H1 (cell line): ENCODE data around the gene OR4C6. TPM values are rescaled to one million over a fixed set of nuclear protein-coding genes. Genes with fewer than 3 reads are reported as not detected.

Experiments used
- polyA plus RNA-seq, 7 experiments: library from polyadenylated mRNA; depleted of rRNA in 3 of 7; stranded (reverse) in 5 of 7; unstranded in 2 of 7; fragments of >200 nt in 5 of 7; fragments of 200-250 nt in 2 of 7; gene quantifications; 1 replicate in 5 of 7; 2 replicates in 1 of 7; 4 replicates in 1 of 7; pipeline versions ENCODE4 v1.2.1 to v1.2.3, GENCODE V29; 2011 to 2013; ENCODE audit warnings: missing spikeins in 2 of 7, mixed read lengths in 2 of 7
- total RNA-seq: library from RNA; stranded (reverse); fragmentation: NEBNext Ultra II Directional; extraction: Animal tissue kit (Norgen Biotek cat#: 25700); gene quantifications from 2 replicates; pipeline ENCODE4 v1.2.1, GENCODE V29; 2021

Gene OR4C6
- total and polyA plus RNA-seq, 2 of the 8 experiments (the other 6 are each of a cell fraction or from before 2014, with no cell fraction given), result not detected

Other genes with a start within 250 kb of the OR4C6 start
- not detected in 2 replicates for gene OR4C15, start 107.7 kb upstream of the OR4C6 start, total RNA-seq
- not detected in 2 replicates for gene OR4C15, start 107.7 kb upstream of the OR4C6 start, polyA plus RNA-seq (2011; rRNA removed)
- not detected in 2 replicates for gene OR4C16, start 90.1 kb upstream of the OR4C6 start, total RNA-seq
- gene OR4C16, start 90.1 kb upstream of the OR4C6 start, polyA plus RNA-seq (2011; rRNA removed), result not detected in 2 replicates
- gene OR4C11, start 54.6 kb upstream of the OR4C6 start, total RNA-seq, result not detected in 2 replicates
- gene OR4C11, start 54.6 kb upstream of the OR4C6 start, polyA plus RNA-seq (2011; rRNA removed), result not detected in 2 replicates
- not detected in 2 replicates for gene OR4P4, start 27.1 kb upstream of the OR4C6 start, total RNA-seq
- gene OR4P4, start 27.1 kb upstream of the OR4C6 start, polyA plus RNA-seq (2011; rRNA removed), result not detected in 2 replicates
- gene OR4S2, start 13.9 kb upstream of the OR4C6 start, total RNA-seq, result not detected in 2 replicates
- not detected in 2 replicates for gene OR4S2, start 13.9 kb upstream of the OR4C6 start, polyA plus RNA-seq (2011; rRNA removed)
- not detected in 2 replicates for gene OR5D13, start 111.2 kb downstream of the OR4C6 start, total RNA-seq
- not detected in 2 replicates for gene OR5D13, start 111.2 kb downstream of the OR4C6 start, polyA plus RNA-seq (2011; rRNA removed)
- gene OR5D14, start 133.4 kb downstream of the OR4C6 start, total RNA-seq, result not detected in 2 replicates
- gene OR5D14, start 133.4 kb downstream of the OR4C6 start, polyA plus RNA-seq (2011; rRNA removed), result not detected in 2 replicates
- not detected in 2 replicates for gene OR5L1, start 149.2 kb downstream of the OR4C6 start, total RNA-seq
- not detected in 2 replicates for gene OR5L1, start 149.2 kb downstream of the OR4C6 start, polyA plus RNA-seq (2011; rRNA removed)
- gene OR5D18, start 157.4 kb downstream of the OR4C6 start, total RNA-seq, result not detected in 2 replicates
- gene OR5D18, start 157.4 kb downstream of the OR4C6 start, polyA plus RNA-seq (2011; rRNA removed), result not detected in 2 replicates
- not detected in 2 replicates for gene OR5L2, start 165.0 kb downstream of the OR4C6 start, total RNA-seq
- not detected in 2 replicates for gene OR5L2, start 165.0 kb downstream of the OR4C6 start, polyA plus RNA-seq (2011; rRNA removed)
- not detected in 2 replicates for gene OR5D16, start 176.6 kb downstream of the OR4C6 start, total RNA-seq
- not detected in 2 replicates for gene OR5D16, start 176.6 kb downstream of the OR4C6 start, polyA plus RNA-seq (2011; rRNA removed)
- gene TRIM51, start 221.1 kb downstream of the OR4C6 start, total RNA-seq, result not detected in 2 replicates
- gene TRIM51, start 221.1 kb downstream of the OR4C6 start, polyA plus RNA-seq (2011; rRNA removed), result not detected in 2 replicates